Measurements from ENCODE around the gene SLC25A44.
"Not testable (repeated sequence)": the region's sequence is repeated elsewhere in the genome, so short reads cannot be mapped to it uniquely, and the experiment has no call there.

SLC25A44 gene

GRCh38 chr1:156163712-156164111 is 30.2 kb upstream of the SLC25A44 start:
- no peak for DNase-seq (ENCODE audit: low read depth, low spot score)

- DNase-seq (ENCODE audit: low read depth, low spot score): no peak
These were observed 29.6 kb upstream of the SLC25A44 start for GRCh38 chr1:156164125-156164831.

- DNase-seq (ENCODE audit: low read depth, low spot score): no peak
These were observed 28.8 kb upstream of the SLC25A44 start for GRCh38 chr1:156165083-156165482.

GRCh38 chr1:156167536-156167935 is 26.4 kb upstream of the SLC25A44 start:
- no peak for DNase-seq (ENCODE audit: low read depth, low spot score)

GRCh38 chr1:156172696-156173470 is 21.0 kb upstream of the SLC25A44 start:
- DNase-seq (ENCODE audit: low read depth, low spot score): no peak

DNA sequence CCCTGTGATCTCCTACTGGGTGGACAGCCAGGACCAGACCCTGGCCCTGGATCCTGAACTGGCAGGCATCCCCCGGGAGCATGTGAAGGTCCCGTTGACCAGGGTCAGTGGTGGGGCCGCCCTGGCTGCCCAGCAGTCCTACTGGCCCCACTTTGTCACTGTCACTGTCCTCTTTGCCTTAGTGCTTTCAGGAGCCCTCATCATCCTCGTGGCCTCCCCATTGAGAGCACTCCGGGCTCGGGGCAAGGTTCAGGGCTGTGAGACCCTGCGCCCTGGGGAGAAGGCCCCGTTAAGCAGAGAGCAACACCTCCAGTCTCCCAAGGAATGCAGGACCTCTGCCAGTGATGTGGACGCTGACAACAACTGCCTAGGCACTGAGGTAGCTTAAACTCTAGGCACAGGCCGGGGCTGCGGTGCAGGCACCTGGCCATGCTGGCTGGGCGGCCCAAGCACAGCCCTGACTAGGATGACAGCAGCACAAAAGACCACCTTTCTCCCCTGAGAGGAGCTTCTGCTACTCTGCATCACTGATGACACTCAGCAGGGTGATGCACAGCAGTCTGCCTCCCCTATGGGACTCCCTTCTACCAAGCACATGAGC is 17.2 kb upstream of the SLC25A44 start:
- no peak for DNase-seq (ENCODE audit: low read depth, low spot score)

GRCh38 chr1:156177919-156178654 is 15.8 kb upstream of the SLC25A44 start:
- DNase-seq (ENCODE audit: low read depth, low spot score): no peak

GRCh38 chr1:156180471-156180870 is 13.4 kb upstream of the SLC25A44 start:
- no peak for DNase-seq (ENCODE audit: low read depth, low spot score)

DNA sequence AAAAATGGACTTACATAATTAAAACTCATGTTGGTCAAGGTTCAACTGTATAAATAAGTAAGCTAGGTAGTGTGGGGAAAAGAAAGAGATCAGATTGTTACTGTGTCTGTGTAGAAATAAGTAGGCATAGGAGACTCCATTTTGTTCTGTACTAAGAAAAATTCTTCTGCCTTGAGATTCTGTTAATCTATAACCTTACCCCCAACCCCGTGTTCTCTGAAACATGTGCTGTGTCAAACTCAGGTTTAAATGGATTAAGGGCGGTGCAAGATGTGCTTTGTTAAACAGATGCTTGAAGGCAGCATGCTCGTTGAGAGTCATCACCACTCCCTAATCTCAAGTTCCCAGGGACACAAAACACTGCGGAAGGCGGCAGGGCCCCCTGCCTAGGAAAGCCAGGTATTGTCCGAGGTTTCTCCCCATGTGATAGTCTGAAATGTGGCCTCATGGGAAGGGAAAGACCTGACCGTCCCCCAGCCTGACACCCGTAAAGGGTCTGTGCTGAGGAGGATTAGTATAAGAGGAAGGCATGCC is 12.4 kb upstream of the SLC25A44 start:
- peak; percentile 83 for DNase-seq (ENCODE audit: low read depth, low spot score)

DNA sequence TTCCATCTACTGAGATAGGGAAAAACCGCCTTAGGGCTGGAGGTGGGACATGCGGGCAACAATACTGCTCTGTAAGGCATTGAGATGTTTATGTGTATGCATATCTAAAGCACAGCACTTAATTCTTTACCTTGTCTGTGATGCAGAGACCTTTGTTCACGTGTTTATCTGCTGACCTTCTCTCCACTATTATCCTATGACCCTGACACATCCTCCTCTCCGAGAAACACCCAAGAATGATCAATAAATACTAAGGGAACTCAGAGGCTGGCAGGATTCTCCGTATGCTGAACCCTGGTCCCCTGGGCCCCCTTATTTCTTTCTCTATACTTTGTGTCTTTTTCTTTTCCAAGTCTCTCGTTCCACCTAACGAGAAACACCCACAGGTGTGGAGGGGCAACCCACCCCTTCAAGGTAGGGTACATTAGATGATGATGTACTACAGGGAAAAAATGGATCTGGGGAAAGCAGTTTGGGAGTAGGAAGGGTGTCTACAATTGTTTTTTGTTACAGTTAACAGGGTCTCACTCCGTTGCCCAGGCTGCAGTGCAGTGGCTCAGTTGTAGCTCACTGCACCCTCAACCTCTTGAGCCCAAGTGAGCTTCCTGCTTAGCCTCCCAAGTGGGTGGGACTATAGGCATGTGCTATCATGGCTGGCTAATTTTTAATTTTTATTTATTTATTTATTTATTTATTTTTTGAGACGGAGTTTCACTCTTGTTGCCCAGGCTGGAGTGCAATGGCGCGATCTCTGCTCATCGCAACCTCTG is 11.7 kb upstream of the SLC25A44 start:
- not testable (repeated sequence) for DNase-seq (ENCODE audit: low read depth, low spot score)

- DNase-seq (ENCODE audit: low read depth, low spot score): not testable (repeated sequence)
These were observed 7.3 kb upstream of the SLC25A44 start for GRCh38 chr1:156186347-156187177.

GRCh38 chr1:156190265-156190664 is 3.6 kb upstream of the SLC25A44 start:
- DNase-seq (ENCODE audit: low read depth, low spot score): not testable (repeated sequence)

GRCh38 chr1:156191292-156191964 is 2.5 kb upstream of the SLC25A44 start:
- DNase-seq (ENCODE audit: low read depth, low spot score): no peak

DNA sequence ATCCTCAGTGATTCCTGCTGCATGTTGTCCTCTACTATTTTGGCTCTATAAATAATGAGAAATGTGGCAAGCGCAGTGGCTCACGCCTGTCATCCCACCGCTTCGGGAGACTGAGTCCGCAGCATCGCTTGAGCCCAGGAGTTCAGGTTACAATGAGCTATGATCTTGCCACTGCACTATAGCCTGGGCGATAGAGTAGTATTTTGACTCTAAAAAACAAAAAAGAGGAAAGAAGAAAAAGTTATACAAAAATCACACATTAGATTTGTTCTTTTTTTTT is 756 bp upstream of the SLC25A44 start:
- no peak for DNase-seq (ENCODE audit: low read depth, low spot score)

DNA sequence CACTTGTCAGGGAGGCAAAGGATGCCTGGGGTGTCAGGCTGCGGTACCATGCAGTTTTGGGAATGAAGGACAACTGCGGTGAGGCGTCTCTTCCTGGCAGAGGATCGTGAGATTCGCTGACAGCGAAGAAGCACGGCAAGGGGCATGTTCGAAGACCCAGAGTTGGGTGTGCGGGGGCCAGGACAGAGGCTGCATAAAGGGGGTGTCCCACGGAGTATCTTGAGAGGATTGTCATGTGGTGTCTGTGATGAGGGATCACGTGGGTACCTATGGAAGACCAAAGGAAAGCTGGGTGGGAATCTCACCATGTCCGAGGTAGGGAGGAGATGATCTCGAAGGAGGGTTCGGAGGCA is 372 bp downstream of the SLC25A44 start:
- no peak for DNase-seq (ENCODE audit: low read depth, low spot score)

DNA sequence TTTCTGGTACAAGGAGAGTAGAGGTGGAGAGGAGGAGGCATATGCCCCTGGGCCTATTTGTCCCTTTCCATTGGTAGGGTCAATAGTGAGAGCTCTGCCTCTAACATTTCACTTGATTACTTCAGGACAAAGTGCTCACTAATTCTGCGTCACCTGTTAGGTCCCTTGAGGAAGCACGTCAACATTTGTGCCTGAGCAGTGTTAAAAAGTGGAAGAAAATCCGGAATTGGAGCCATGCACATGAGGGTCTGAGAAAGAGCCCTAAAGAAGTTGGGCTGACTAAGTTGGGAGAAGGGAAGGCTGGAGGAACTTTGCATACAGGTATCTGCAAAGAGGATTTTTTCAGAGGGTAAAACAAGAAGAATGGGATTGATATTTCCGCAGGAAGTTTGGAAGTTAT is 1.9 kb downstream of the SLC25A44 start:
- no peak for DNase-seq (ENCODE audit: low read depth, low spot score)

DNA sequence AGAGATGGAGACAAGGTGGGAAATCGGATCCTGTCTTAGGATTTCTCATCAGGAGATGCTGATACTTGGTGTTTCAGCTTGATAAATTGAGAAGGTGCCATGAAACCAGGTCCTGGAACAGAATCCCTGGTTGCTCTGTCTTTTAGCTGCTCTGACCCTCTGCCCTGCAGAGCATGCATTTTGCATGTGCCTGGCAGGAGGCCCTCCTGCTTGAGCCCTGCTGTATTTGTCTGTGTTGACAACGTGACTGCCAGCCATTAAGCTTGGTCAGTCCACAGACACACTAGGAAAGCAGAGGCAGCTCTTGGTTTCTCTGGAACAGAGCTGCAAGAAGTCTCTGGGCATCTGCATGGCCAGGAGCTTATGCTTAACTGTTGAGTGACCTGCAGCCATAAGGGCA is 2.5 kb downstream of the SLC25A44 start:
- no peak for DNase-seq (ENCODE audit: low read depth, low spot score)

DNA sequence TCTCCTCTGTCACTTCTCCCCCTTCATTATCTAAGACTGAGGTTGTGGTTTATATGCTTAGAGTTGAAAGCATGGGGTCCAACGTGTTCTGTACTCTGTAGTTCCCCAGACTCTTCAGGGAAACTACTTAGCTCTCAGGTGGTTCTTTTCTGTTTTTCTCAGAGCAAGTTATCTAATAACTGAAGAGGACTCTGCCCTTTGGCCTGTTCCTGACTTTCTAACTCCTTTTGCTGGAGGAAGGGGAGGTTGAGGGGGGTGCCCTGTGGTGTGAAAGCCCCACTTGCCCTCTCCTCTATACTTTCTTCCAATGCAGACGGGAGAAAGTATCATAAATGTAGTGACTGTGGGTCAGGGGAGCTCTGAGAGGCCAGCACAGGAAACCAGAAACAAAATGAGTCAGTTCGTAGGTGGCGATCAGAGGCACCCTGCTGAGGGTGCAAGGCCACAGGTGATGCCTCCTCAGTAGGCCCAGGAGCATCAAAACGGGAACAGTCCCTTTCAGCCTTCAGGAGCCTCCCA is 5.0 kb downstream of the SLC25A44 start:
- no peak for DNase-seq (ENCODE audit: low read depth, low spot score)

DNA sequence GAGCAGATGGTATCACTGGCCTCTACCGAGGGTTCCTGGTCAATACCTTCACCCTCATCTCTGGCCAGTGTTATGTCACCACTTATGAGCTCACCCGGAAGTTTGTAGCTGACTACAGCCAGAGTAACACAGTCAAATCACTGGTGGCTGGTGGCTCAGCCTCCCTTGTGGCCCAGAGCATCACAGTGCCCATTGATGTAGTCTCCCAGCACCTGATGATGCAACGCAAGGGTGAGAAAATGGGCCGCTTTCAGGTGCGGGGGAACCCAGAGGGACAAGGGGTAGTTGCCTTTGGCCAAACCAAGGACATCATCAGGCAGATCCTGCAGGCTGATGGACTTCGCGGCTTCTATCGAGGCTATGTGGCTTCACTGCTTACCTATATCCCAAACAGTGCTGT is 6.1 kb downstream of the SLC25A44 start:
- no peak for DNase-seq (ENCODE audit: low read depth, low spot score)

- no peak for DNase-seq (ENCODE audit: low read depth, low spot score)
These were observed 9.4 kb downstream of the SLC25A44 start for GRCh38 chr1:156203331-156203730.
